GM21825 (cell line): ENCODE measurements around the gene HIVEP3.

Experiments
- ATAC-seq: cut with Tn5 transposase; IDR thresholded peaks from one replicate; pipeline ENCODE4 v1.9.1; 2021; ENCODE audit warnings: mild to moderate bottlenecking, moderate library complexity; ENCODE audit not compliant: unreplicated experiment

The HIVEP3 gene

GRCh38 chr1:41510531-41511238, 408.0 kb downstream of the HIVEP3 start:
- no peak for ATAC-seq

- ATAC-seq: no peak
These were observed 409.5 kb downstream of the HIVEP3 start for GRCh38 chr1:41509270-41509671.

GRCh38 chr1:41508290-41508689, 410.4 kb downstream of the HIVEP3 start:
- no peak for ATAC-seq

- no peak for ATAC-seq
These were observed 410.9 kb downstream of the HIVEP3 start for GRCh38 chr1:41507836-41508235.

- no peak for ATAC-seq
These were observed 411.5 kb downstream of the HIVEP3 start for GRCh38 chr1:41507110-41507720.

DNA sequence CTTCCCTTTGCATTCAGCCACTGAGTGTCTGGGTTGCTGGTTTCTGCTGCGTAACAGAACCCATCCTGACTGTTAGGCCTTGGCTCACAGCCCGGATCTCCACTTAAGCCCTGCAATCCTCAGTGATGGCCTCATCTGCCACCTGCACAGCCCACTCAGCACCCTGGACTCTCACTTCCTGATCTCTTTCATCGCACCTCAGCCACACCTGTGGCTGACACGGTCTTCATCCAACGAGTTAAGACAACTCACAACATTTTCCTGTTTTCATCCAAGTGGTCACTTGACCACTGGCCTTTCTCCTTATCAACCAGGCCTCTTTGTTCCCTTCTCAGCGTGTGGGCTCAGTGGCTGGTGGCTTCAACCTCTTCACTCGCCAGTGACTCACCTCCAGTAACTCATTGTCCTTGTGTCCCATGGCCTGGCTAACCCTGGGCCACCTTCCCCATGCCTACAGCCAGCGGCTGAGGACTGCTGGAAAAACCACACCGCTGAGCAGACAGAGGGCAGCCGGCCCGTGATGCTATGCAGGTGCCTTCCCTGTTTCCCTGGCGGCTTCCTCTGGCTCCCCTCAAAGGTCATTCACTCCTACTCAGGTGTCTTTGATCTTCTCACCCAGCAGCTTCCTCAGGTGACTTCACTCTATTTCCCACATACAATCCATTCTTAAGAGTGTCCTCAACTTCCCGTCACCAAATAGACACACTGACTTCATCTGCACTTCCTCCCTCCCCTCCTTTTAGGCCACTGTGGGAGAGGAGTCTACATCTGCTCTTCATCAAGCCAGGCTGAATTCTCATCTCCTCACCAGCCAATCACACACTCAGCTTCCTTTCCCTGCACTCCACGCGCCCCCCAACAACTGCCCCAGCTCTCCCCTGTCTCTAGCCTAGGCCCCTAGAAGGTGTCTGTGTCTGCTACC, 414.3 kb downstream of the HIVEP3 start:
- ATAC-seq: no peak

- ATAC-seq: no peak
These were observed 415.1 kb downstream of the HIVEP3 start for GRCh38 chr1:41503538-41504113.

DNA sequence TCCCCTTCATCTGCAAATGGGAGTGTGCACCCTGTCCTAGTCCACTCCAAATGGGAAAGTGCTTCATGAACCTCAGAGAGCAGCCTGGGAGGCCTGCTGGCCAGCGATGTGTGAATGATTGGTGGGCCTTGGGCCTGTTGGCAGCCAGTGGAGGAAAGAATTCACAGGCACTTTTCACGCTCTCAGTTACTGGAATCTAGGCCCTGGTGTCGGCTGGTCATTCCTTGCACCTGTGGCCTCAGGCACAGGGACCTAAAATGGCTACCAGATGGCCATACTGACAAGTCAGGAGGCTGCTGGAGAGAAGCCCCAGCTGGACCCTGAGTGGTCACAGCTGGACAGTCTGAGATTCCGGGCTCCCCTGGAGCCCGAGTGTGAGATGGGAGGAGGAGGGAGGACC, 415.8 kb downstream of the HIVEP3 start:
- no peak for ATAC-seq

DNA sequence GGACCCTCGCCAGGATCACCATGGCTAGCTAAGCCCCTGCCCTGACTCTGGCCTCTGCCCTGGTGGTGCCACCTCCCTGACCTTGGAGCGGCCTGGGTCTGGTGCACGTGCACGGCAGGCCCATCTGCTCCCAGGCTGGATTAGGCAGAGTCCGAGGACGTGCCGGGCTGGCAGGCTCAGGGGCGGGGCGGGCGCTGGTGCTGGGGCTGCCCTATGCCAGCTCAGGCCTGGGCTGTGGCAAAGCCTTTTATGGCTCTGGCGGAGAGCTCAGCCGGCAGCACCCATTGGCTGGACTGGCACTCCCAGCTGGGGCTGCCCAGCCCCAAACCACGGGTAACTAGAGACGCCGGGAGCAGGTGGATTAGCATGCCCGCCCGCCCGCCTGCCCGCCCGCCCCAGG, 417.1 kb downstream of the HIVEP3 start:
- no peak for ATAC-seq

DNA sequence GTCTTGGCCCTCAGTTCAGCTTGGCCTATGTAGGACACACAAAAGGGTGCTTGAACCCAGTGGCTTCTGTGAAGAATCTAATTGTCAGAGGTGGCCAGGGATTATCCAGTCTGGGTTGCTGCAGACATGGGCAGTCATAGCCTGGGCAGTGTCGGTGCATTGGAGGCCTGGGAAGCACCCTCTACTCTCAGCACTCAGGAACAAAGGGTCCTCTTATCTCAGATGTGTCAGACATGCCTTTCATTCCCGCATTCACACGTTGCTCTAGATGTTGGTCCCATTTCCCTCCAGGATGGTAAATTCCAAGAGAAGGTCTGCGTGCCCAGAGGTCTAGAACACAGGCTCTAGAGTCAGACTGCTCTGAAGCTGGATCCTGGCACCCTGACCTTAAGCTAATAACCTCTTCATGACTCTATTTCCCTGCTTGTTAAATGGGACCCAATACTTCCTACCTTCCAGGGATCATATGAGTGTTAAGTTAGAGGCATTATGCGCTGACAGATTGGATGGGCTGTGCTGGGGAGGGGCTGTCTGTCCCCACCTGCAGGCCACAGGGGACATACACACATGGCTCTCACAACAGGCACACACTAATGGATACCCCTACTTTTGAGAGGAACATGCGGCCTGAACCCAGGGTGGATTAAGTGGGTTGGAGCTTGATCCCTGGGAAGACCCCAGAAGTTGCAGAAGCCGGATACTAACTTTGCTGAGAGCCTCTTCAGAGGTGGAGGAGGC, 417.8 kb downstream of the HIVEP3 start:
- no peak for ATAC-seq

GRCh38 chr1:41500378-41500777, 418.3 kb downstream of the HIVEP3 start:
- no peak for ATAC-seq

DNA sequence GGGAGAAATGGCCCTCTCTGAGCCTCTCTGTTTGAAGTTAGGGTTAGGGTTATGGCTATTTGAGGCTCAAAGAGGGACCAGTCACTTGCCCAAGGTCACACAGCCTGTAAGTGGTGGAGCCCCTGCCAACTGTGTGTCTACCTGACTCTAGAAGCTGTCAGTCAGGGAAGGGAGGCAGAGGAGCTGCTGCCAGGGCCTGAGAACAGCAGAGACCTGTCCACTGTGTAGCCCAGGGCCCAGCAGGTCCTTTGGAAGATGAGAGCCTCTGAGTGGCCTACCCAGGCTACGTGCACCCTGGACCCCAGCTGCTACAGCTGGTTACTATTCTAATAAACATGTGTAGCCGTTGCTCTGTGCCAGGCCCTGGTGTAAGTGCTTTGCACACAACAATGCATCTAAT, 419.1 kb downstream of the HIVEP3 start:
- no peak for ATAC-seq

GRCh38 chr1:41498804-41499203, 419.9 kb downstream of the HIVEP3 start:
- ATAC-seq: no peak

GRCh38 chr1:41498391-41498790, 420.3 kb downstream of the HIVEP3 start:
- ATAC-seq: no peak

- ATAC-seq: no peak
These were observed 421.2 kb downstream of the HIVEP3 start for GRCh38 chr1:41497461-41498030.

DNA sequence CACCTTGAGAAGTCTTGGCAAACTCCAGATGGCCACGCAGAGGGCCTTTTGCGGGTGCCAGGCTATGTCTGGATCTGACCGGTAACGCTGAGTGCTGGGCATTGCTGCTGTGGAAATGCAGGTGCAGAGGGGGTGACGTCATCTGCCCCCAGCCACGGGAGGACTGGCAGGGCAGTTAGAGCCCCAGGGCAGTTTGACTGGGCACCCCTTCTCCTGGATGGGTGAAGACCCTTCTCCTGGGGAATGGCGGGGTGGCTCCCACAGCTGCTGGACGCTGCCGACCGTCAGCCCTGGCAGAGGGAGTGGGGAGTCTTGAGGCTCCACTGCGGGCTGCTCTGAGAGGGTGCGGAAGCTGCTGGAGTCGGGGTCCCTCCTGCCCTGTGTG, 421.7 kb downstream of the HIVEP3 start:
- no peak for ATAC-seq

- ATAC-seq: no peak
These were observed 422.4 kb downstream of the HIVEP3 start for GRCh38 chr1:41496080-41497055.

- ATAC-seq: no peak
These were observed 423.3 kb downstream of the HIVEP3 start for GRCh38 chr1:41495210-41495948.
